ENCODE results near the gene U2AF2. TPM values are rescaled to one million over a fixed set of nuclear protein-coding genes. Genes with fewer than 3 reads are reported as not detected.

U2AF2 gene
- total and polyA plus RNA-seq, 9 donors: 27.3 to 183 (median 148) TPM

GRCh38 chr19:55689411-55690108 is 34.7 kb downstream of the U2AF2 start:
- TF ChIP-seq EP300 (IDR thresholded peaks at IDR 0.05) (no peak), CTCF (IDR thresholded peaks at IDR 0.05) (no peak), POLR2A (IDR thresholded peaks at IDR 0.05) (no peak)
- peak in 2 of 5 donors; percentile 38 to 42 for DNase-seq
- no peak overlapping the region for H3K4me3 ChIP-seq
- 80 to 87% (median 80%) methylated on average over 35 of the region's 35 CpGs for WGBS, 3 donors
- H3K36me3 ChIP-seq: no peaks in the 10 kb centered on the region
- no peaks in the 10 kb centered on the region for H3K4me1 ChIP-seq (ENCODE audit: insufficient read depth)
- no peaks in the 10 kb centered on the region for H3K27me3 ChIP-seq
- intact Hi-C loops (cut with DNase I): no loop called here
- no peak overlapping the region for H3K27ac ChIP-seq
- H3K9me3 ChIP-seq: no peaks in the 10 kb centered on the region

- H3K27me3 ChIP-seq: no peaks in the 10 kb centered on the region
- H3K27ac ChIP-seq: no peak overlapping the region
- no peak overlapping the region for H3K4me3 ChIP-seq
- 90 to 93% (median 90%) methylated on average over 20 to 25 of the region's 25 CpGs for WGBS, 3 donors
- H3K4me1 ChIP-seq (ENCODE audit: insufficient read depth): no peaks in the 10 kb centered on the region
- no peak for TF ChIP-seq EP300 (IDR thresholded peaks at IDR 0.05)
- TF ChIP-seq CTCF (IDR thresholded peaks at IDR 0.05): no peak
- TF ChIP-seq POLR2A (IDR thresholded peaks at IDR 0.05): no peak
- DNase-seq: peak in 1 of 5 donors; percentile 30
- no peaks in the 10 kb centered on the region for H3K36me3 ChIP-seq
- intact Hi-C loops (cut with DNase I): no loop called here
- no peaks in the 10 kb centered on the region for H3K9me3 ChIP-seq
Observed at GRCh38 chr19:55690109-55690768, 35.4 kb downstream of the U2AF2 start.

DNA sequence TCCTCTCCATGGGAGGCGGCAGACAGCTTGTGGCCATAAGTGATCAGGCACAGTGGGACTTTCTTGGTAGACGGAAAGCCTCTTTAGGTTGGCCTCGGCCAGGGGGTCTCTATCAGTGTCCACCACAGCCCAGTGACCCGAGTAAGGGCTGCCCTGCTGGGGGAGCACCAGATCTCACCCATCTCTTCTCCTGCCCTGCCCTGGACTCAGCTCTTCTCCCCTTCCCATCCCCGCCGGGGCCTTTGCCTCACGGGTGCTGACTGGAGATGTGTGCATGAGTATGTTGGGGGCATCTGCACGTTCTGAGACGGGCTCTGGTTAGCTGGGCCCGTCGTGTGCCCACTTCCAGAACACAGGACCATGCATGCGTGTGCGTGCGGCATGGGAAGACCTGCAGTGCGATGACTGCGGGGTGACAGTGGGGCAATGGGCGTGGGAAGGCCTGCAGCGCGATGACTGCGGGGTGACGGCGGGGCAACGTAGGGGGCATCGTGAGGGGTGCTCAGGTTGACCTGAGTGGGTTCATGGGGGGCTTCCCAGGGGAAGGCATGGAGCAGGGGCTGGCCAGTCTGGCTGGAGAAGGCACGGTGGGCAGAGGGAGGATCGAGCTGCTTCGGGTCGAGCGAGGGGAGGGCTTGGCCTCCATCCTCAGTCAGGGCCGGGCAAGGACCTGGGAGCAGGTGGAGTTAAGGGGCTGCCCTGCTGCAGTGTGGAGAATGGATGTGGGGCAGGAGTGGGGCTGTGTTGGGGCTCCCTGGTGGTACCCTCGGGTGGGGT is 36.1 kb downstream of the U2AF2 start:
- Histone ChIP-seq H3K4me1 (ENCODE audit: insufficient read depth) (no peaks in the 10 kb centered on the region), H3K36me3 (no peaks in the 10 kb centered on the region), H3K27ac (no peak overlapping the region), H3K9me3 (no peaks in the 10 kb centered on the region), H3K27me3 (no peaks in the 10 kb centered on the region), H3K4me3 (no peak overlapping the region)
- intact Hi-C loops (cut with DNase I): no loop called here
- WGBS, 3 donors: 89 to 91% (median 90%) methylated on average over 31 of the region's 31 CpGs
- TF ChIP-seq POLR2A (IDR thresholded peaks at IDR 0.05): no peak
- no peak for TF ChIP-seq CTCF (IDR thresholded peaks at IDR 0.05)
- no peak for TF ChIP-seq EP300 (IDR thresholded peaks at IDR 0.05)
- peak in 3 of 5 donors; percentile 9 to 27 (median 19) for DNase-seq

DNA sequence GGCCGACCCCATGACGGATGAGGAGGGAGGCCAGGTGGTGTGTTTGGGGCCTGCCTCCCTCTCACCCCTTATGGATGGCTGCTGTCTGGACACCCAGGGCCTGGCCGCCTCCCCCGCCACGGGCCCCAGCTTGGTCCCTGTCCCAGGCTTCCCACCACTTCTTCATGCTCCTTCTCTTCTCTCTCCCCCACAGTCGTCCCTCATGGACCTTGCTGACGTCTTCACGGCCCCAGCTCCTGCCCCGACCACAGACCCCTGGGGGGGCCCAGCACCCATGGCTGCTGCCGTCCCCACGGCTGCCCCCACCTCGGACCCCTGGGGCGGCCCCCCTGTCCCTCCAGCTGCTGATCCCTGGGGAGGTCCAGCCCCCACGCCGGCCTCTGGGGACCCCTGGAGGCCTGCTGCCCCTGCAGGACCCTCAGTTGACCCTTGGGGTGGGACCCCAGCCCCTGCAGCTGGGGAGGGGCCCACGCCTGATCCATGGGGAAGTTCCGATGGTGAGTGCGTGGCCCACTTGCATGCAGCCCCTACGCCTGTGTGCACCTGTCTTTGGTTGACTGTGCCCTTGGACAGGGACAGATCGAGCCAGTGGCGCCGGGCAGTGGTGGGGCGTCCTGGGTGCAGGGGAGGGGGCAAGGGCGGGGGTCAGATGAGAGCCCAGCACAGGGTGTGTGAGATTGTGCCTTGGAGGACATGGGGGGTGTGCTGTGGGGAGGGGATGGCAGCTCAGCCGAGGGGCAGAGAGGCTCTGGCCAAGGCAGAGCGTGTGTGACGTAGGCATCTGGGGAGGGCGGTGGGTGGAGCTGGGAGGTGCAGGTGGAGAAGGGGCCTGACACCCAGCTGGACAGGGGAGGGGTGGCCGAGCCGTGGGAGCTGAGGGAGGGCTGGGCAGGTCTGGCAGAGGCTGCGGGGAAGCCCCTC is 37.0 kb downstream of the U2AF2 start:
- DNase-seq: peak in 2 of 5 donors; percentile 15 to 31
- H3K4me3 ChIP-seq: no peak overlapping the region
- no peaks in the 10 kb centered on the region for H3K27me3 ChIP-seq
- no peak for TF ChIP-seq POLR2A (IDR thresholded peaks at IDR 0.05)
- no peak for TF ChIP-seq CTCF (IDR thresholded peaks at IDR 0.05)
- TF ChIP-seq EP300 (IDR thresholded peaks at IDR 0.05): no peak
- intact Hi-C loops (cut with DNase I): no loop called here
- H3K9me3 ChIP-seq: no peaks in the 10 kb centered on the region
- H3K4me1 ChIP-seq (ENCODE audit: insufficient read depth): no peaks in the 10 kb centered on the region
- WGBS, 3 donors: 86 to 87% (median 87%) methylated on average over 31 of the region's 31 CpGs
- H3K27ac ChIP-seq: no peak overlapping the region
- no peaks in the 10 kb centered on the region for H3K36me3 ChIP-seq

All from ovary (tissue), 9 donors.